Sigmoid colon (tissue), 7 donors: ENCODE measurements around the gene SERPIND1. TPM values are rescaled to one million over a fixed set of nuclear protein-coding genes. Genes with fewer than 3 reads are reported as not detected.

Experiments
- DNase-seq: peaks from one replicate; pipeline ENCODE4 v3.0.0-alpha.2; 2019
- H3K27ac ChIP-seq, 4 donors: fragments of 200-600 bp; sonication (generic); one replicate each; pipeline ENCODE4 v1.5.1; 2016 to 2019; ENCODE audit warnings: mild to moderate bottlenecking in 1 of 4
- H3K27me3 ChIP-seq, 3 donors: fragments of 200-600 bp; sonication (generic); one replicate each; pipeline ENCODE4 v1.5.1; 2019; ENCODE audit warnings: mild to moderate bottlenecking in 1 of 3
- H3K36me3 ChIP-seq, 4 donors: fragments of 200-600 bp; sonication (generic); one replicate each; pipeline ENCODE4 v1.5.1; 2016 to 2019
- H3K4me1 ChIP-seq, 4 donors: fragments of 200-600 bp; sonication (generic); one replicate each; pipeline ENCODE4 v1.5.1; 2017 to 2019
- H3K4me3 ChIP-seq, 4 donors: fragments of 200-600 bp; sonication (generic); one replicate each; pipeline ENCODE4 v1.5.1; 2017 to 2019; ENCODE audit warnings: mild to moderate bottlenecking in 2 of 4, moderate library complexity in 1 of 4
- H3K9me3 ChIP-seq, 4 donors: fragments of 200-600 bp in 3 of 4; sonication (generic) in 3 of 4; one replicate each; pipeline versions ENCODE4 v1.5.1 to v1.6.1; 2013 to 2019
- EP300 ChIP-seq, 4 donors: sonication (generic); formaldehyde crosslinking; IDR thresholded peaks; one replicate each; pipeline ENCODE4 v1.6.1; 2017; ENCODE audit warnings: antibody characterized with exemption in 4 of 4
- POLR2A ChIP-seq, 2 donors: fragments of 450-650 bp; IDR thresholded peaks; one replicate each; pipeline ENCODE4 v1.6.1; 2016; ENCODE audit warnings: antibody characterized with exemption in 2 of 2, mild to moderate bottlenecking in 2 of 2, moderate library complexity in 2 of 2
- POLR2AphosphoS5 ChIP-seq, 4 donors: sonication (generic); formaldehyde crosslinking; IDR thresholded peaks; one replicate each; pipeline ENCODE4 v1.6.1; 2017; ENCODE audit warnings: antibody characterized with exemption in 4 of 4
- WGBS, 2 donors: extraction: QIAGEN DNeasy Blood & Tissue Kit; methylation state at CpG; one replicate each; pipeline ENCODE4 v1.1.7; 2013; 5-methylcytosine and 5-hydroxymethylcytosine counted together
- intact Hi-C: fragments of 100-400 bp; cut with DNase I; formaldehyde crosslinking; loops from one replicate; pipeline ENCODE4 v1.15.1; 2023
- polyA plus RNA-seq, 3 donors: library from polyadenylated mRNA; stranded (reverse); fragments of 200-250 nt; gene quantifications; one replicate each; pipeline ENCODE4 v1.2.3, GENCODE V29; 2013
- total RNA-seq, 4 donors: library from RNA; depleted of rRNA; stranded (reverse); fragments of >200 nt; gene quantifications; one replicate each; pipeline ENCODE4 v1.1.0, GENCODE V29; 2016
- TF ChIP-seq, protein P1 (sequence below), 4 experiments: fragments of 450-650 bp in 3 of 4; fragments of 200-600 bp in 1 of 4; IDR thresholded peaks; one replicate each; pipeline ENCODE4 v1.5.1; 2016 to 2019; ENCODE audit warnings: antibody characterized with exemption in 4 of 4, mild to moderate bottlenecking in 3 of 4, moderate library complexity in 2 of 4
- donor health status: healthy with polysubstance abuse.
- donor health status: Bipolar disorder and iron deficiency.
- donor health status: healthy.

SERPIND1 gene
- total and polyA plus RNA-seq, 7 donors = 0.04 TPM; not detected in 6

DNA sequence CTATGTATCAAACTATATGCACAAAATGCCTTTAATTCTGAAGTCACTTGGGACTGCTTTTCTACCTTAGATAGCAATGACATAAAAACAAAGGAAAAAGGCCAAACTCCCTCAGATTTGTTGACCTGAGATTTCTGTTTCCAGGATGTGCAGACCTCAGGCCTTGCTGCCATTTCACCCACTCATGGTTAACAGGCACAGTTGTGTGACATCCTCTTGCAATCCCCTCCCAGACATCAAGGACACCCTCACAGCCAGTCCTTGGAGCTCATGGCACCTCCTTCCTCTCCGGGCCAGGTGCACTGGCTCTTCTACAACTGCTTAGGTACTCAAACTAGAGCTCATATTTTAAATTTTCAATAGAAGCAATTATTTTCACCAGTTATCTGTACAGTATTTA is 37.3 kb downstream of the SERPIND1 start:
- no peak for DNase-seq
- no peak overlapping the region for H3K27ac ChIP-seq
- intact Hi-C loops = no loop called here
- H3K4me3 ChIP-seq = no peak overlapping the region
- no peaks in the 10 kb centered on the region for H3K27me3 ChIP-seq
- WGBS, 2 donors = 93 to 95% methylated on average over 1 of the region's 1 CpG
- H3K36me3 ChIP-seq = peaks cover 7 to 93% (median 52%) of the 10 kb centered on the region in 4 donors
- peaks cover 0 to 4% (median 0%) of the 10 kb centered on the region in 4 donors for H3K4me1 ChIP-seq
- TF ChIP-seq EP300 (IDR thresholded peaks at IDR 0.05) = no peak
- TF ChIP-seq, protein P1, sequence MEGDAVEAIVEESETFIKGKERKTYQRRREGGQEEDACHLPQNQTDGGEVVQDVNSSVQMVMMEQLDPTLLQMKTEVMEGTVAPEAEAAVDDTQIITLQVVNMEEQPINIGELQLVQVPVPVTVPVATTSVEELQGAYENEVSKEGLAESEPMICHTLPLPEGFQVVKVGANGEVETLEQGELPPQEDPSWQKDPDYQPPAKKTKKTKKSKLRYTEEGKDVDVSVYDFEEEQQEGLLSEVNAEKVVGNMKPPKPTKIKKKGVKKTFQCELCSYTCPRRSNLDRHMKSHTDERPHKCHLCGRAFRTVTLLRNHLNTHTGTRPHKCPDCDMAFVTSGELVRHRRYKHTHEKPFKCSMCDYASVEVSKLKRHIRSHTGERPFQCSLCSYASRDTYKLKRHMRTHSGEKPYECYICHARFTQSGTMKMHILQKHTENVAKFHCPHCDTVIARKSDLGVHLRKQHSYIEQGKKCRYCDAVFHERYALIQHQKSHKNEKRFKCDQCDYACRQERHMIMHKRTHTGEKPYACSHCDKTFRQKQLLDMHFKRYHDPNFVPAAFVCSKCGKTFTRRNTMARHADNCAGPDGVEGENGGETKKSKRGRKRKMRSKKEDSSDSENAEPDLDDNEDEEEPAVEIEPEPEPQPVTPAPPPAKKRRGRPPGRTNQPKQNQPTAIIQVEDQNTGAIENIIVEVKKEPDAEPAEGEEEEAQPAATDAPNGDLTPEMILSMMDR (IDR thresholded peaks at IDR 0.05) = no peak
- TF ChIP-seq POLR2A (IDR thresholded peaks at IDR 0.05) = no peak
- TF ChIP-seq POLR2AphosphoS5 (IDR thresholded peaks at IDR 0.05) = no peak
- no peaks in the 10 kb centered on the region for H3K9me3 ChIP-seq

DNA sequence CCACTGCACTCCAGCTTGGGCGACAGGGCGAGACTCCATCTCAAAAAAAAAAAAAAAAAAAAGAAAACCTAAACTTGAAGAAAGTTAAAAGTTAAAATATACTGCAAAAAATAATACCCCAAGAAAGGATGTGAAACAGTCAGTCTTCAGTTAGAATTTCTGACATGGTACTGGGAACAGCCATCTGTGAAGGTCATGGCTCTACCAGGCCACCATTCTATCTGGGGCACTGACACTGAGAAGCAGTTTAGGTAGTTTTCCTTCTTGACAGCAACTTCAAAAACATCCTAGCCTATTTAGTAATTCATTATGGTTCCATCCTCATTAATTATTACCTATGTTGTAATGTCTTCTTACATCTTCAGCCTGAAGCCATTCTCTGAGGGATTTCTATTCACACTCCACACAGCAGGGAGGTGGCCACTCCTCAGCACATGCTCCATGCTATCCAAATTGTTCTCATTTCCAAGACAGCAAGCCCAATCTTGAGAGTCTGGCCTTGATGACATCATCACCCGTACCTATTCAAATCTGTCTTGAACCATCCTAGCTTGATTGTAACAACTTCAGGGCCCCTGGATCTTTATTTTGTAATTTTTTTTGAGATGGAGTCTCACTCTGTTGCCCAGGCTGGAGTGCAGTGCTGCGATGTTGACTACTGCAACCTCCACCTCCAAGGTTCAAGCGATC is 38.2 kb downstream of the SERPIND1 start:
- TF ChIP-seq, protein P1 (IDR thresholded peaks at IDR 0.05) = no peak
- TF ChIP-seq POLR2AphosphoS5 (IDR thresholded peaks at IDR 0.05) = no peak
- no peak for TF ChIP-seq EP300 (IDR thresholded peaks at IDR 0.05)
- no peak for TF ChIP-seq POLR2A (IDR thresholded peaks at IDR 0.05)
- intact Hi-C loops = no loop called here
- peaks cover 0 to 4% (median 0%) of the 10 kb centered on the region in 4 donors for H3K4me1 ChIP-seq
- no peak overlapping the region for H3K4me3 ChIP-seq
- no peaks in the 10 kb centered on the region for H3K27me3 ChIP-seq
- DNase-seq = no peak
- no peaks in the 10 kb centered on the region for H3K9me3 ChIP-seq
- peaks cover 3 to 93% (median 54%) of the 10 kb centered on the region in 4 donors for H3K36me3 ChIP-seq
- 98% methylated on average over 5 of the region's 5 CpGs for WGBS, 2 donors
- H3K27ac ChIP-seq = no peak overlapping the region

DNA sequence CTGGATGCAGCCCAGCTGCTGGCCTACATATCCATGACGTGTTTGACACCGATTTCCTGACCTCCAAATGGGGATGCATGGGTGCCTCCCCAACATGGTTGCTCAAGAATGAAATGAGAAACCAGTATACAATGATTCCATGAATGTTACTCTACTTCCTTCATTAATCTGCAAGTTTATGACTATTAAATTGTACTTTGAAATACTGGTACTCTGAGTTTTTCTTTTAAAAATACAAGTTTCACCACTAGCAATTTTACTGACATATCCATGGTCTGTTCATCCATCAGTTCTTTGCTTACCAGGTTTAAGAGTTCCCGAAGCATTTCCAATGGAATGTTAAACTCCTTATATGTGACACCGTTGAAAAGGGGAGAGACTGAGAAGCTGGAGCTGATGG is 39.1 kb downstream of the SERPIND1 start:
- Histone ChIP-seq H3K4me3 (no peak overlapping the region), H3K36me3 (peaks cover 3 to 93% (median 51%) of the 10 kb centered on the region in 4 donors), H3K9me3 (no peaks in the 10 kb centered on the region), H3K27me3 (no peaks in the 10 kb centered on the region), H3K27ac (no peak overlapping the region), H3K4me1 (no peaks in the 10 kb centered on the region)
- DNase-seq = no peak
- intact Hi-C loops = no loop called here
- no peak for TF ChIP-seq POLR2A (IDR thresholded peaks at IDR 0.05)
- TF ChIP-seq POLR2AphosphoS5 (IDR thresholded peaks at IDR 0.05) = no peak
- TF ChIP-seq, protein P1 (IDR thresholded peaks at IDR 0.05) = no peak
- TF ChIP-seq EP300 (IDR thresholded peaks at IDR 0.05) = no peak
- 96% methylated on average over 4 of the region's 4 CpGs for WGBS, 2 donors

DNA sequence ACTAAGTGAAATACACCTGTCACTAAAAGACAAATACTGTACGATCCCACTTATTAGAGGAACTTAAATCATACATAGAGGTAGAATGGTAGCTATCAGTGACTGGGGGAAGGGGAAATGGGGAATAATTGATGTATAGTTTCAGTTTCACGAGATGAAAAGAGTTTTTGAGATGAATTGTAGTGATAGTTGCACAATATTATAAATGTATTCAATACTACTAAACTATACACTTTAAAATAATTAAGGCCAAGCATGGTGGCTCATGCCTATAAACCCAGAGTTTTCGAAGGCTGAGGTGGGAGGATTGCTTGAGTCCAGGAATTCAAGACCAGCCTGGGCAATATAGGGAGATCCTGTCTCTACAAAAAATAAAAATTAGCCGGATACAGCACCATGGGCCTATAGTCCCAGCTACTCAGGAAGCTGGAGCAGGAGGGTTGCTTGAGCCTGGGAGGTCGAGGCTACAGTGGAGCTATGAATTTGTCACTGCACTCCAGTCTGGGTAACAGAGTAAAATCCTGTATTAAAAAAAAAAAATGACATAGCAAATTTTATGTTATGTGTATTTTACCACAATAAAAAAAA is 40.4 kb downstream of the SERPIND1 start:
- 88 to 94% methylated on average over 5 of the region's 5 CpGs for WGBS, 2 donors
- H3K27me3 ChIP-seq = no peaks in the 10 kb centered on the region
- H3K36me3 ChIP-seq = peaks cover 3 to 95% (median 52%) of the 10 kb centered on the region in 4 donors
- H3K4me1 ChIP-seq = no peaks in the 10 kb centered on the region
- no peaks in the 10 kb centered on the region for H3K9me3 ChIP-seq
- no peak for TF ChIP-seq EP300 (IDR thresholded peaks at IDR 0.05)
- no peak for TF ChIP-seq POLR2A (IDR thresholded peaks at IDR 0.05)
- TF ChIP-seq POLR2AphosphoS5 (IDR thresholded peaks at IDR 0.05) = no peak
- TF ChIP-seq, protein P1 (IDR thresholded peaks at IDR 0.05) = no peak
- no peak for DNase-seq
- no peak overlapping the region for H3K4me3 ChIP-seq
- intact Hi-C loops = no loop called here
- H3K27ac ChIP-seq = no peak overlapping the region
